IMR-90 (cell line): ENCODE results near the gene NNMT. TPM values are rescaled to one million over a fixed set of nuclear protein-coding genes. Genes with fewer than 3 reads are reported as not detected.
A peak's percentile ranks its signal among the peaks of the same experiment; 100 is the strongest.

Source experiments
- ATAC-seq: fragments of 200-7000 bp; cut with Tn5 transposase; 2 replicates; pipeline ENCODE4 v1.9.1; 2020; ENCODE audit warnings: low read depth, mild to moderate bottlenecking, moderate library complexity
- BruUV-seq: library from RNA; stranded (reverse); fragments of 400-500 nt; replicated peaks from 2 replicates; lab custom pipeline; 2021; lab: Mats Ljungman, UMichigan
- CTCF ChIA-PET: fragments of 300-600 bp; formaldehyde crosslinking; extraction: SDS; loops from one replicate; lab custom pipeline; 2021; ENCODE audit warnings: antibody characterized with exemption; lab: Yijun Ruan, JAX
- POLR2A ChIA-PET: fragments of 300-600 bp; sonication (Branson Sonifier 250); formaldehyde crosslinking; loops from one replicate; lab custom pipeline; 2022; ENCODE audit warnings: antibody characterized with exemption; ENCODE audit not compliant: unreplicated experiment; lab: Charles Lee
- DNase-seq: peaks from one replicate; pipeline ENCODE4 v3.0.0; 2013
- H2AFZ ChIP-seq: replicated peaks from 2 replicates; pipeline ENCODE3; 2013; ENCODE audit warnings: low read length, mild to moderate bottlenecking; ENCODE audit not compliant: poor library complexity
- H2AK5ac ChIP-seq: 2 replicates; pipeline ENCODE4 v1.6.1; 2013; ENCODE audit warnings: low read depth, low read length, inconsistent platforms
- H2AK9ac ChIP-seq: replicated peaks from 2 replicates; pipeline ENCODE3; 2013; ENCODE audit warnings: mild to moderate bottlenecking, low read depth, low read length, moderate library complexity; ENCODE audit not compliant: poor library complexity
- H2BK120ac ChIP-seq: 2 replicates; pipeline ENCODE4 v1.6.1; 2013; ENCODE audit warnings: low read depth, low read length, inconsistent platforms
- H2BK15ac ChIP-seq: 3 replicates; pipeline ENCODE4 v1.6.1; 2013; ENCODE audit warnings: low read depth, low read length, inconsistent platforms
- H2BK20ac ChIP-seq: 2 replicates; pipeline ENCODE4 v1.6.1; 2013; ENCODE audit warnings: low read depth, mild to moderate bottlenecking, inconsistent platforms, low read length, moderate library complexity
- H2BK5ac ChIP-seq: 2 replicates; pipeline ENCODE4 v1.6.1; 2013; ENCODE audit warnings: mild to moderate bottlenecking, low read depth, low read length, inconsistent platforms; ENCODE audit not compliant: poor library complexity, severe bottlenecking
- H3K14ac ChIP-seq: replicated peaks from 2 replicates; pipeline ENCODE4 v1.6.1; 2013; ENCODE audit warnings: low read depth, low read length, inconsistent platforms
- H3K18ac ChIP-seq: 2 replicates; pipeline ENCODE4 v1.6.1; 2013; ENCODE audit warnings: low read depth, low read length, control low read depth
- H3K23ac ChIP-seq: 2 replicates; pipeline ENCODE4 v1.6.1; 2013; ENCODE audit warnings: low read depth, low read length, inconsistent platforms
- H3K27ac ChIP-seq: 2 replicates; pipeline ENCODE4 v1.5.1; 2013; ENCODE audit warnings: mild to moderate bottlenecking, control low read depth, low read length; ENCODE audit not compliant: insufficient read depth
- H3K27me3 ChIP-seq: 2 replicates; pipeline ENCODE4 v1.6.1; 2013; ENCODE audit warnings: low read length; ENCODE audit not compliant: control insufficient read depth, insufficient read depth
- H3K36me3 ChIP-seq: 2 replicates; pipeline ENCODE4 v1.6.1; 2013; ENCODE audit warnings: low read length, mixed read lengths; ENCODE audit not compliant: control insufficient read depth, insufficient read depth
- H3K4ac ChIP-seq: 2 replicates; pipeline ENCODE4 v1.6.1; 2013; ENCODE audit warnings: low read depth, low read length, inconsistent platforms
- H3K4me1 ChIP-seq: 2 replicates; pipeline ENCODE4 v1.6.1; 2013; ENCODE audit warnings: low read length, mixed read lengths; ENCODE audit not compliant: control insufficient read depth, insufficient read depth
- H3K4me2 ChIP-seq: 2 replicates; pipeline ENCODE4 v1.6.1; 2013; ENCODE audit warnings: low read depth, mild to moderate bottlenecking, control low read depth, low read length, moderate library complexity
- H3K4me3 ChIP-seq: 2 replicates; pipeline ENCODE4 v1.5.1; 2013; ENCODE audit warnings: low read depth, mild to moderate bottlenecking, control low read depth, low read length, moderate library complexity; ENCODE audit not compliant: insufficient read depth
- H3K56ac ChIP-seq: 2 replicates; pipeline ENCODE4 v1.6.1; 2013; ENCODE audit warnings: low read length, inconsistent platforms; ENCODE audit not compliant: insufficient read depth; ENCODE audit errors: extremely low read depth
- H3K79me1 ChIP-seq, 2 experiments: 2 replicates each; pipeline ENCODE4 v1.6.1; 2013; ENCODE audit warnings: low read length in 2 of 2, inconsistent platforms in 1 of 2, low read depth in 1 of 2
- H3K9ac ChIP-seq: 2 replicates; pipeline ENCODE4 v1.6.1; 2013; ENCODE audit warnings: low read depth, low read length, control low read depth
- H3K9me1 ChIP-seq: 2 replicates; pipeline ENCODE4 v1.6.1; 2013; ENCODE audit warnings: low read length, inconsistent platforms; ENCODE audit not compliant: insufficient read depth
- H3K9me3 ChIP-seq: 2 replicates; pipeline ENCODE4 v1.6.1; 2013; ENCODE audit warnings: low read length; ENCODE audit not compliant: control insufficient read depth, insufficient read depth
- H4K20me1 ChIP-seq: 2 replicates; pipeline ENCODE4 v1.6.1; 2013; ENCODE audit warnings: low read length, inconsistent platforms; ENCODE audit not compliant: insufficient read depth
- H4K5ac ChIP-seq: 2 replicates; pipeline ENCODE4 v1.6.1; 2013; ENCODE audit warnings: mild to moderate bottlenecking, low read depth, low read length, control low read depth
- H4K8ac ChIP-seq, 2 experiments: 2 replicates each; pipeline ENCODE4 v1.6.1; 2013; ENCODE audit warnings: low read depth in 2 of 2, low read length in 2 of 2, control low read depth in 1 of 2, inconsistent platforms in 1 of 2
- H4K91ac ChIP-seq: 2 replicates; pipeline ENCODE4 v1.6.1; 2013; ENCODE audit warnings: low read depth, low read length, inconsistent platforms; ENCODE audit not compliant: insufficient read depth
- BHLHE40 ChIP-seq: fragments of 150-350 bp; IDR thresholded peaks from 2 replicates; pipeline ENCODE4 v1.6.1; 2016; ENCODE audit warnings: mild to moderate bottlenecking, low read depth, low read length
- CEBPB ChIP-seq: IDR thresholded peaks from 2 replicates; pipeline ENCODE4 v1.6.1; 2012; ENCODE audit warnings: low read depth, low read length, improper control_type of control experiment
- CHD1 ChIP-seq: IDR thresholded peaks from 2 replicates; pipeline ENCODE4 v1.6.1; 2012; ENCODE audit warnings: low read depth, low read length, improper control_type of control experiment
- FOS ChIP-seq: fragments of 150-350 bp; IDR thresholded peaks from 2 replicates; pipeline ENCODE4 v1.6.1; 2016; ENCODE audit warnings: low read depth, low read length
- MAFK ChIP-seq: IDR thresholded peaks from 2 replicates; pipeline ENCODE4 v1.6.1; 2012; ENCODE audit warnings: low read depth, low read length, improper control_type of control experiment
- USF2 ChIP-seq: fragments of 150-350 bp; IDR thresholded peaks from 2 replicates; pipeline ENCODE4 v1.6.1; 2017; ENCODE audit warnings: mild to moderate bottlenecking, antibody characterized with exemption, low read length, low read depth
- WGBS, 2 experiments: methylation state at CpG; one replicate each; pipeline versions ENCODE4 v1.1.5 to v1.1.7; 2013; ENCODE audit warnings: missing lambda C conversion rate in 2 of 2; ENCODE audit not compliant: insufficient read length in 1 of 2; ENCODE audit errors: extremely low coverage in 2 of 2; 5-methylcytosine and 5-hydroxymethylcytosine counted together
- dilution Hi-C: fragments of 300-500 bp; cut with HindIII; formaldehyde crosslinking; loops from one replicate; pipeline ENCODE4 v1.14.3; 2018; ENCODE audit warnings: low sequenced_read_pairs; ENCODE audit not compliant: unreplicated experiment
- in situ Hi-C: fragments of 300-500 bp; cut with MboI; formaldehyde crosslinking; loops from 3 replicates; pipeline ENCODE4 v1.14.3; 2019; ENCODE audit warnings: low sequenced_read_pairs, inconsistent platforms, mixed read lengths
- intact Hi-C: fragments of 100-400 bp; cut with micrococcal nuclease; formaldehyde crosslinking; loops from 2 replicates; pipeline ENCODE4 v1.10.0; 2022
- polyA plus RNA-seq, 3 experiments: library from polyadenylated mRNA; depleted of rRNA; stranded (reverse); fragments of >200 nt; gene quantifications; 2 replicates each; pipeline ENCODE4 v1.2.3, GENCODE V29; 2012; ENCODE audit warnings: low replicate concordance in 1 of 3
- total RNA-seq: library from RNA; depleted of rRNA; stranded (reverse); fragments of >200 nt; gene quantifications from 2 replicates; pipeline ENCODE4 v1.2.3, GENCODE V29; 2012; rRNA removed
- TF ChIP-seq, protein P1 (sequence below): fragments of 150-350 bp; IDR thresholded peaks from 2 replicates; pipeline ENCODE4 v1.6.1; 2016; ENCODE audit warnings: low read depth, mild to moderate bottlenecking, low read length, moderate library complexity, borderline replicate concordance

The NNMT gene
- total and polyA plus RNA-seq, 2 of the 4 experiments (the other 2 are of a cell fraction) = 79.7 to 108 TPM

GRCh38 chr11:114362958-114363357 is 66.8 kb downstream of the NNMT start:
- H3K9ac ChIP-seq = no peak overlapping the region
- H3K23ac ChIP-seq = no peak overlapping the region
- H2BK15ac ChIP-seq = no peak overlapping the region
- H2BK20ac ChIP-seq = 0 out of 2 replicates have a peak overlapping the region, but pooled peaks have one; percentile 24
- 0 out of 2 replicates have a peak overlapping the region, but pooled peaks have one; percentile 42 for H3K4ac ChIP-seq
- WGBS, 2 experiments = no CpG with 5 or more reads among the region's 3 CpGs
- DNase-seq (no peak), ATAC-seq (no peak)
- BruUV-seq = no TSS peak
- no peak overlapping the region for H3K18ac ChIP-seq
- no peak overlapping the region for H3K4me2 ChIP-seq
- no peak overlapping the region; the same call in 1 of the 2 replicates for H2BK120ac ChIP-seq
- dilution Hi-C loops = no loop called here
- ChIA-PET POLR2A (no interaction called here), CTCF (interaction anchor here (0.7 kb wide), 1 partner anchor 22 kb away, joined by 3 read pairs; no protein-coding TSS in a partner anchor)
- H3K56ac ChIP-seq = no peak overlapping the region
- H4K20me1 ChIP-seq = no peaks in the 10 kb centered on the region
- H3K27me3 ChIP-seq = no peaks in the 10 kb centered on the region
- H3K9me1 ChIP-seq = peaks cover 20% of the 10 kb centered on the region
- H3K14ac ChIP-seq = no peak overlapping the region
- no peak overlapping the region for H4K91ac ChIP-seq
- H2AFZ ChIP-seq = no peak overlapping the region
- no peak overlapping the region for H2AK5ac ChIP-seq
- peaks cover 0 to 8% of the 10 kb centered on the region in 2 experiments; a peak in 2 of 4 replicates for H3K79me1 ChIP-seq
- H2BK5ac ChIP-seq = no peak overlapping the region
- no peak overlapping the region for H4K8ac ChIP-seq
- intact Hi-C loops = no loop called here
- in situ Hi-C loops = no loop called here
- H4K5ac ChIP-seq = no peak overlapping the region
- H2AK9ac ChIP-seq = no peak overlapping the region
- H3K4me1 ChIP-seq = peaks cover 28% of the 10 kb centered on the region
- H3K27ac ChIP-seq = no peak overlapping the region
- H3K4me3 ChIP-seq = no peak overlapping the region
- no peaks in the 10 kb centered on the region for H3K36me3 ChIP-seq
- no peaks in the 10 kb centered on the region for H3K9me3 ChIP-seq
- TF ChIP-seq CHD1 (no peak), FOS (no peak), USF2 (no peak), MAFK (no peak), BHLHE40 (no peak), CEBPB (no peak)
- TF ChIP-seq, protein P1, sequence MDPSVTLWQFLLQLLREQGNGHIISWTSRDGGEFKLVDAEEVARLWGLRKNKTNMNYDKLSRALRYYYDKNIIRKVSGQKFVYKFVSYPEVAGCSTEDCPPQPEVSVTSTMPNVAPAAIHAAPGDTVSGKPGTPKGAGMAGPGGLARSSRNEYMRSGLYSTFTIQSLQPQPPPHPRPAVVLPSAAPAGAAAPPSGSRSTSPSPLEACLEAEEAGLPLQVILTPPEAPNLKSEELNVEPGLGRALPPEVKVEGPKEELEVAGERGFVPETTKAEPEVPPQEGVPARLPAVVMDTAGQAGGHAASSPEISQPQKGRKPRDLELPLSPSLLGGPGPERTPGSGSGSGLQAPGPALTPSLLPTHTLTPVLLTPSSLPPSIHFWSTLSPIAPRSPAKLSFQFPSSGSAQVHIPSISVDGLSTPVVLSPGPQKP = no peak

Other genes starting within 250 kb of the NNMT start
- gene ZBTB16, start 236.7 kb upstream of the NNMT start, total RNA-seq = not detected in 2 replicates
- gene ZBTB16, start 236.7 kb upstream of the NNMT start, polyA plus RNA-seq (2012; rRNA removed) = not detected in 2 replicates
- 2.3 and 3.6 TPM in 2 replicates for gene C11orf71, start 104.1 kb downstream of the NNMT start, total RNA-seq
- 3.0 and 3.7 TPM in 2 replicates for gene C11orf71, start 104.1 kb downstream of the NNMT start, polyA plus RNA-seq (2012; rRNA removed)
- gene RBM7, start 104.3 kb downstream of the NNMT start, total RNA-seq = 110 and 111 TPM in 2 replicates
- gene RBM7, start 104.3 kb downstream of the NNMT start, polyA plus RNA-seq (2012; rRNA removed) = 24.4 and 27.8 TPM in 2 replicates
- gene REXO2, start 143.1 kb downstream of the NNMT start, total RNA-seq = 179 and 276 TPM in 2 replicates
- 255 and 257 TPM in 2 replicates for gene REXO2, start 143.1 kb downstream of the NNMT start, polyA plus RNA-seq (2012; rRNA removed)